OCI-LY3 (cell line): Measurements from ENCODE around the gene NELL1.

Experiments used
- H2AFZ ChIP-seq: fragments of 200-600, 300-600 bp; shearing (Covaris generic); 2 replicates; pipeline ENCODE4 v1.6.0; 2014; ENCODE audit warnings: antibody characterized with exemption, low read depth, low read length
- H3K27ac ChIP-seq: fragments of 200-600, 300-600 bp; sonication (generic); 2 replicates; pipeline ENCODE4 v1.5.1; 2014; ENCODE audit warnings: mild to moderate bottlenecking, low read length, moderate library complexity, mixed read lengths
- H3K27me3 ChIP-seq: fragments of 200-600, 300-600 bp; sonication (generic); 2 replicates; pipeline ENCODE4 v1.6.1; 2014; ENCODE audit warnings: low read depth, low read length, mixed read lengths
- H3K36me3 ChIP-seq: fragments of 200-600, 300-600 bp; sonication (generic); replicated peaks from 2 replicates; pipeline ENCODE3; 2014; ENCODE audit warnings: low read depth, low read length, mixed read lengths
- H3K4me1 ChIP-seq: fragments of 300-600, 200-600 bp; sonication (generic); 2 replicates; pipeline ENCODE4 v1.6.1; 2014; ENCODE audit warnings: low read length, mixed read lengths
- H3K4me2 ChIP-seq: fragments of 200-600, 300-600 bp; sonication (generic); 2 replicates; pipeline ENCODE4 v1.6.1; 2014; ENCODE audit warnings: low read length, mixed read lengths
- H3K4me3 ChIP-seq: fragments of 300-600, 200-600 bp; sonication (generic); 2 replicates; pipeline ENCODE4 v1.5.1; 2014; ENCODE audit warnings: antibody characterized with exemption, mild to moderate bottlenecking, low read length, moderate library complexity
- H3K79me2 ChIP-seq: fragments of 300-600, 200-600 bp; shearing (Covaris generic); 2 replicates; pipeline ENCODE4 v1.6.1; 2014; ENCODE audit warnings: mild to moderate bottlenecking, low read length, mixed read lengths
- H3K9ac ChIP-seq: fragments of 300-600, 200-600 bp; shearing (Covaris generic); 2 replicates; pipeline ENCODE4 v1.6.0; 2014; ENCODE audit warnings: mild to moderate bottlenecking, low read length, moderate library complexity
- H3K9me3 ChIP-seq: fragments of 200-600, 300-600 bp; shearing (Covaris generic); 2 replicates; pipeline ENCODE4 v1.6.1; 2014; ENCODE audit warnings: low read length, mixed read lengths; ENCODE audit not compliant: insufficient read depth
- H4K20me1 ChIP-seq: fragments of 200-600, 300-600 bp; sonication (generic); 2 replicates; pipeline ENCODE4 v1.6.1; 2016; ENCODE audit warnings: low read length, mixed read lengths; ENCODE audit not compliant: insufficient read depth
- EZH2phosphoT487 ChIP-seq: fragments of 200-600 bp; shearing (Covaris generic); IDR thresholded peaks from 2 replicates; pipeline ENCODE4 v1.6.1; 2018; ENCODE audit warnings: antibody characterized with exemption, mixed run types, low read depth
- TF ChIP-seq, protein P1 (sequence below): fragments of 200-600, 300-600 bp; sonication (generic); IDR thresholded peaks from 2 replicates; pipeline ENCODE4 v1.5.1; 2014; ENCODE audit warnings: antibody characterized with exemption, low read length, low read depth

The NELL1 gene

DNA sequence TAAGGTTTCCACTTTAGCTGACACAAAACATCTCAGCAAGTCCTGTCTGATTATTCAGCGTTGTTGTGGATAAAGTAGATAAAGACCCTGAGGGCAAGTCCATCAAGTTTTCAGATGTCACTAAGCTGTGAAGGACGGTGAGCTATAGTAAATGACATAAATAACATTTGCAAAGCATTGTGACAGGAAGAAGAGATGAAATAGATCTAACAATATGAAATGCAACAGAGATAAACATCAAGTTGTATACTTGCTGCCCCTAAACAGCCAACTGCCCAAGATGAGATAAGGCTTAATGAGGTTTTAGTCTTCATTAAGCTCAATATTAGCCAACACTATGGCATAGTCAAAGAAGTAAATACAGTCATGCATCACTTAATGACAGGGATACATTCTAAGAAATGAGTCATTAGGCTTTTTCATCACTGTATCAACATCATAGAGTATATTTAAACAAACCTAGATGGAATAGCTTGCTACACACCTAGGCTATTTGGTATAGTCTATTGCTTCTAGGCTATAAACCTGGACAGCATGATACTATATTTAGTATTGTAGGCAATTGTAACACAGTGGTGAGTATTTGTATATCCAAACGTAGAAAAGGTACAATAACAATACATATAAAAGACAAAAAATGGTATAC, 898.4 kb downstream of the NELL1 start:
- H3K4me2 ChIP-seq: no peak overlapping the region
- H3K27ac ChIP-seq: no peak overlapping the region
- no peak overlapping the region for H2AFZ ChIP-seq
- peaks cover 24% of the 10 kb centered on the region for H3K4me1 ChIP-seq
- no peak overlapping the region for H3K9ac ChIP-seq
- no peaks in the 10 kb centered on the region for H3K9me3 ChIP-seq
- no peak overlapping the region for H3K4me3 ChIP-seq
- no peaks in the 10 kb centered on the region for H3K27me3 ChIP-seq
- TF ChIP-seq, protein P1, sequence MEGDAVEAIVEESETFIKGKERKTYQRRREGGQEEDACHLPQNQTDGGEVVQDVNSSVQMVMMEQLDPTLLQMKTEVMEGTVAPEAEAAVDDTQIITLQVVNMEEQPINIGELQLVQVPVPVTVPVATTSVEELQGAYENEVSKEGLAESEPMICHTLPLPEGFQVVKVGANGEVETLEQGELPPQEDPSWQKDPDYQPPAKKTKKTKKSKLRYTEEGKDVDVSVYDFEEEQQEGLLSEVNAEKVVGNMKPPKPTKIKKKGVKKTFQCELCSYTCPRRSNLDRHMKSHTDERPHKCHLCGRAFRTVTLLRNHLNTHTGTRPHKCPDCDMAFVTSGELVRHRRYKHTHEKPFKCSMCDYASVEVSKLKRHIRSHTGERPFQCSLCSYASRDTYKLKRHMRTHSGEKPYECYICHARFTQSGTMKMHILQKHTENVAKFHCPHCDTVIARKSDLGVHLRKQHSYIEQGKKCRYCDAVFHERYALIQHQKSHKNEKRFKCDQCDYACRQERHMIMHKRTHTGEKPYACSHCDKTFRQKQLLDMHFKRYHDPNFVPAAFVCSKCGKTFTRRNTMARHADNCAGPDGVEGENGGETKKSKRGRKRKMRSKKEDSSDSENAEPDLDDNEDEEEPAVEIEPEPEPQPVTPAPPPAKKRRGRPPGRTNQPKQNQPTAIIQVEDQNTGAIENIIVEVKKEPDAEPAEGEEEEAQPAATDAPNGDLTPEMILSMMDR: no peak
- TF ChIP-seq EZH2phosphoT487: no peak
- no peaks in the 10 kb centered on the region for H3K79me2 ChIP-seq
- no peaks in the 10 kb centered on the region for H4K20me1 ChIP-seq
- no peaks in the 10 kb centered on the region for H3K36me3 ChIP-seq

DNA sequence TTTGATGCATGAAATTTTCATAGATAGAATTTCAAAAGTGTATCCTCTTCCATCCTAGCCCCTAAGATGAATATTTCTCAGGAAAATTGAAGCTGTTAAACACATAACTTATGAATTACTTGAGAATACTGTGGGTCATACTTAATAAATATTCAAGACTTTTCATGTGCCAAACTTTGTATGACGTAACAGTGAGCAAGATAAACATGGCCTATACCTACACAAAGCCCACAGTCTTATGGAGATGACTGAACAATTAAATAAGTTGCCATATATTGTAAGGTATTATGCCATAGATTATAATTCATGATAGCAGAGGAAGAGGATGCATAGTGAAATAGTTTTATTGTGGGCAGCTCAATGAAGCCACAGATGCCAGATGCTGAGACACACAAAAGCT, 902.8 kb downstream of the NELL1 start:
- H3K9me3 ChIP-seq: no peaks in the 10 kb centered on the region
- H3K27ac ChIP-seq: no peak overlapping the region
- no peak overlapping the region for H2AFZ ChIP-seq
- no peak for TF ChIP-seq EZH2phosphoT487
- TF ChIP-seq, protein P1: no peak
- H3K36me3 ChIP-seq: no peaks in the 10 kb centered on the region
- no peak overlapping the region for H3K9ac ChIP-seq
- no peaks in the 10 kb centered on the region for H3K4me1 ChIP-seq
- H3K4me2 ChIP-seq: no peak overlapping the region
- H3K27me3 ChIP-seq: no peaks in the 10 kb centered on the region
- no peaks in the 10 kb centered on the region for H3K79me2 ChIP-seq
- no peaks in the 10 kb centered on the region for H4K20me1 ChIP-seq
- no peak overlapping the region for H3K4me3 ChIP-seq

DNA sequence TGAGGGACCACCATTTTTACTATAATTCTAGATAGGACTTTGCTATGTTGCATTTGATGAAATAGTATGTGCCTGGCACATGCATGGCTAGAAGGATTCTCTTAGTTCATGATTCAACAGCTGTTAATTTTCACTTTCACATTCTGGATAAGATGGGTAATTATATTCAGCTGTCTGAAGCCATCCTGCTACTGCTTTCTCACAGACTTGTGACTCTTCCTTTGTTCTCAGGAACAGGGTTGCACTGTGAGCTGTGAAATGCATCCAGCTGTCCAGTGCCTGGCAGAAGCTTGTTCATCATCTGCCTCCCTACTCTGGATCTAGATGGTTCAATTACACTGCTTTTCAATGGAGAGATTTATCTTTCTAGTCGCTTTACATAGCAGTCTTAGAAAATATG, 913.4 kb downstream of the NELL1 start:
- Histone ChIP-seq H3K27me3 (no peaks in the 10 kb centered on the region), H3K79me2 (no peaks in the 10 kb centered on the region), H3K4me1 (no peaks in the 10 kb centered on the region), H2AFZ (no peak overlapping the region), H3K4me2 (no peak overlapping the region), H3K36me3 (no peaks in the 10 kb centered on the region), H3K9me3 (no peaks in the 10 kb centered on the region), H3K9ac (no peak overlapping the region), H4K20me1 (no peaks in the 10 kb centered on the region), H3K27ac (no peak overlapping the region), H3K4me3 (no peak overlapping the region)
- TF ChIP-seq, protein P1: no peak
- no peak for TF ChIP-seq EZH2phosphoT487

DNA sequence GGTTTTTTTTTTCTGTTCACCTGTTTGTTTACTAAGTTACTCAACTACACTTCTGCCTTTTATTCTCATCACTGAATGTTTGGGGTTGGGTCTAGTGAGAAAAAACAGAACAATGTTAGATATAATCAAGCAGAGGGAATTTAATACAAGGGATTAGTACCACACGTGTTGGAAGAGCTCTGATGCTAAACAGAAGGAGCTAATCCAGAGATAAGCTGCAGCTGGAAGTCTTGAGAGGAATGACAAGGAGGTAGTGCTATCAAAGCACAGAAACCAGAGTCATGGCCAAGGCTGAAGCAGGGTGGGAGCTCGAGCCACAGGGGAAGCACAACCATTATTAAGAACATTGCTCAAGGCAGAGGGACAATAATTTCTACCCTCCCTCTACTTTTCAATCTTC, 919.4 kb downstream of the NELL1 start:
- no peaks in the 10 kb centered on the region for H3K36me3 ChIP-seq
- no peak for TF ChIP-seq EZH2phosphoT487
- TF ChIP-seq, protein P1: no peak

More for the DNA sequence above, 919.4 kb downstream of the NELL1 start:
- H3K27me3 ChIP-seq: no peaks in the 10 kb centered on the region
- H3K27ac ChIP-seq: no peak overlapping the region
- no peaks in the 10 kb centered on the region for H3K4me1 ChIP-seq
- H2AFZ ChIP-seq: no peak overlapping the region
- no peak overlapping the region for H3K9ac ChIP-seq
- no peak overlapping the region for H3K4me2 ChIP-seq
- no peaks in the 10 kb centered on the region for H3K9me3 ChIP-seq
- H4K20me1 ChIP-seq: no peaks in the 10 kb centered on the region
- H3K4me3 ChIP-seq: no peak overlapping the region
- H3K79me2 ChIP-seq: no peaks in the 10 kb centered on the region
